Activated naive CD8-positive, alpha-beta T cell treated with anti-CD3 and anti-CD28 coated beads for 36 hours (primary cell): ENCODE measurements around the gene NFAT5. TPM values are rescaled to one million over a fixed set of nuclear protein-coding genes. Genes with fewer than 3 reads are reported as not detected.
"Not testable (repeated sequence)": the region's sequence is repeated elsewhere in the genome, so short reads cannot be mapped to it uniquely, and the experiment has no call there.

Source experiments
- DNase-seq: peaks from one replicate; pipeline ENCODE4 v3.0.0; 2021
- H3K27ac Mint-ChIP-seq: one replicate; pipeline ENCODE4 v1.8.0; 2022; ENCODE audit warnings: mild to moderate bottlenecking, moderate library complexity, mixed read lengths
- H3K27me3 Mint-ChIP-seq: one replicate; pipeline ENCODE4 v1.8.0; 2022; ENCODE audit warnings: mild to moderate bottlenecking, mixed read lengths
- H3K36me3 Mint-ChIP-seq: one replicate; pipeline ENCODE4 v1.8.0; 2021; ENCODE audit warnings: mild to moderate bottlenecking, mixed read lengths
- H3K4me1 Mint-ChIP-seq: one replicate; pipeline ENCODE4 v1.8.0; 2021; ENCODE audit warnings: mixed read lengths
- H3K4me3 Mint-ChIP-seq: one replicate; pipeline ENCODE4 v1.8.0; 2022; ENCODE audit warnings: mild to moderate bottlenecking, moderate library complexity, mixed read lengths
- H3K9me3 Mint-ChIP-seq: one replicate; pipeline ENCODE4 v1.8.0; 2022; ENCODE audit warnings: mixed read lengths
- total RNA-seq, 2 experiments: library from RNA; stranded (reverse); gene quantifications; one replicate each; pipeline ENCODE4 v1.2.3, GENCODE V29; 2021

NFAT5 gene
- total RNA-seq, 2 experiments from 2014 or later = 26.1 to 26.3 TPM

GRCh38 chr16:69538808-69539207 is 27.0 kb upstream of the NFAT5 start:
- peaks cover 24% of the 10 kb centered on the region for H3K4me1 Mint-ChIP-seq
- H3K27ac Mint-ChIP-seq = no peak overlapping the region
- H3K4me3 Mint-ChIP-seq = no peak overlapping the region
- no peaks in the 10 kb centered on the region for H3K36me3 Mint-ChIP-seq
- DNase-seq = no peak
- H3K27me3 Mint-ChIP-seq = peaks cover 5% of the 10 kb centered on the region
- H3K9me3 Mint-ChIP-seq = no peaks in the 10 kb centered on the region

- H3K9me3 Mint-ChIP-seq = no peaks in the 10 kb centered on the region
- no peaks in the 10 kb centered on the region for H3K36me3 Mint-ChIP-seq
- no peaks in the 10 kb centered on the region for H3K27me3 Mint-ChIP-seq
- H3K4me1 Mint-ChIP-seq = peaks cover 7% of the 10 kb centered on the region
- no peak overlapping the region for H3K4me3 Mint-ChIP-seq
- DNase-seq = no peak
- no peak overlapping the region for H3K27ac Mint-ChIP-seq
Observed at GRCh38 chr16:69542974-69543373, 22.8 kb upstream of the NFAT5 start.

GRCh38 chr16:69544088-69544487 is 21.7 kb upstream of the NFAT5 start:
- H3K4me3 Mint-ChIP-seq = no peak overlapping the region

GRCh38 chr16:69546663-69547062 is 19.1 kb upstream of the NFAT5 start:
- DNase-seq, H3K4me1 Mint-ChIP-seq, H3K4me3 Mint-ChIP-seq, H3K9me3 Mint-ChIP-seq, H3K27me3 Mint-ChIP-seq, H3K27ac Mint-ChIP-seq, H3K36me3 Mint-ChIP-seq: not testable (repeated sequence)

More at GRCh38 chr16:69544088-69544487, 21.7 kb upstream of the NFAT5 start:
- Mint-ChIP-seq H3K36me3 (no peaks in the 10 kb centered on the region), H3K4me1 (peaks cover 7% of the 10 kb centered on the region), H3K9me3 (no peaks in the 10 kb centered on the region), H3K27me3 (no peaks in the 10 kb centered on the region), H3K27ac (no peak overlapping the region)
- no peak for DNase-seq

GRCh38 chr16:69553332-69553731 is 12.4 kb upstream of the NFAT5 start:
- H3K4me1 Mint-ChIP-seq = peaks cover 20% of the 10 kb centered on the region
- no peak overlapping the region for H3K27ac Mint-ChIP-seq
- no peak overlapping the region for H3K4me3 Mint-ChIP-seq
- peaks cover 8% of the 10 kb centered on the region for H3K36me3 Mint-ChIP-seq
- no peak for DNase-seq
- H3K9me3 Mint-ChIP-seq = peaks cover 5% of the 10 kb centered on the region
- peaks cover 3% of the 10 kb centered on the region for H3K27me3 Mint-ChIP-seq

- Mint-ChIP-seq H3K27ac (no peak overlapping the region), H3K27me3 (peaks cover 3% of the 10 kb centered on the region), H3K4me3 (no peak overlapping the region), H3K36me3 (peaks cover 9% of the 10 kb centered on the region), H3K9me3 (peaks cover 5% of the 10 kb centered on the region), H3K4me1 (peaks cover 24% of the 10 kb centered on the region)
- DNase-seq = no peak
Observed at GRCh38 chr16:69554495-69554894, 11.3 kb upstream of the NFAT5 start.

- Mint-ChIP-seq H3K4me3 (peak overlapping the region; percentile 49), H3K4me1 (peaks cover 28% of the 10 kb centered on the region), H3K36me3 (peaks cover 9% of the 10 kb centered on the region), H3K27ac (no peak overlapping the region), H3K9me3 (peaks cover 5% of the 10 kb centered on the region), H3K27me3 (peaks cover 3% of the 10 kb centered on the region)
- DNase-seq = no peak
Observed at GRCh38 chr16:69555437-69555836, 10.3 kb upstream of the NFAT5 start.

GRCh38 chr16:69555867-69556266 is 9.9 kb upstream of the NFAT5 start:
- peaks cover 5% of the 10 kb centered on the region for H3K9me3 Mint-ChIP-seq
- peaks cover 9% of the 10 kb centered on the region for H3K36me3 Mint-ChIP-seq
- DNase-seq = no peak
- H3K27ac Mint-ChIP-seq = no peak overlapping the region
- peaks cover 3% of the 10 kb centered on the region for H3K27me3 Mint-ChIP-seq
- H3K4me1 Mint-ChIP-seq = peaks cover 32% of the 10 kb centered on the region
- no peak overlapping the region for H3K4me3 Mint-ChIP-seq

GRCh38 chr16:69559164-69559563 is 6.6 kb upstream of the NFAT5 start:
- H3K27ac Mint-ChIP-seq = no peak overlapping the region
- DNase-seq = no peak
- peaks cover 3% of the 10 kb centered on the region for H3K9me3 Mint-ChIP-seq
- peaks cover 49% of the 10 kb centered on the region for H3K4me1 Mint-ChIP-seq
- H3K4me3 Mint-ChIP-seq = no peak overlapping the region
- peaks cover 10% of the 10 kb centered on the region for H3K36me3 Mint-ChIP-seq
- H3K27me3 Mint-ChIP-seq = no peaks in the 10 kb centered on the region

GRCh38 chr16:69561367-69561766 is 4.4 kb upstream of the NFAT5 start:
- not testable (repeated sequence) for H3K27me3 Mint-ChIP-seq, H3K4me3 Mint-ChIP-seq, DNase-seq, H3K27ac Mint-ChIP-seq, H3K9me3 Mint-ChIP-seq
- Mint-ChIP-seq H3K36me3 (peaks cover 17% of the 10 kb centered on the region), H3K4me1 (peaks cover 41% of the 10 kb centered on the region)

GRCh38 chr16:69561901-69562300 is 3.9 kb upstream of the NFAT5 start:
- no peak overlapping the region for H3K4me3 Mint-ChIP-seq
- peak overlapping the region; percentile 42 for H3K27ac Mint-ChIP-seq
- peaks cover 17% of the 10 kb centered on the region for H3K36me3 Mint-ChIP-seq
- no peaks in the 10 kb centered on the region for H3K27me3 Mint-ChIP-seq
- peaks cover 3% of the 10 kb centered on the region for H3K9me3 Mint-ChIP-seq
- DNase-seq = no peak
- peaks cover 41% of the 10 kb centered on the region for H3K4me1 Mint-ChIP-seq

- Mint-ChIP-seq H3K9me3 (no peaks in the 10 kb centered on the region), H3K36me3 (peaks cover 21% of the 10 kb centered on the region), H3K27me3 (no peaks in the 10 kb centered on the region), H3K4me1 (peaks cover 45% of the 10 kb centered on the region), H3K4me3 (no peak overlapping the region), H3K27ac (peak overlapping the region; percentile 52)
- no peak for DNase-seq
Observed at GRCh38 chr16:69562813-69563212, 3.0 kb upstream of the NFAT5 start.

GRCh38 chr16:69563605-69564580 is 1.9 kb upstream of the NFAT5 start:
- Mint-ChIP-seq H3K4me3 (peak overlapping the region; percentile 96), H3K4me1 (peaks cover 45% of the 10 kb centered on the region), H3K9me3 (no peaks in the 10 kb centered on the region), H3K27me3 (no peaks in the 10 kb centered on the region), H3K36me3 (peaks cover 24% of the 10 kb centered on the region), H3K27ac (peak overlapping the region; percentile 98)
- DNase-seq = peak; percentile 77

- Mint-ChIP-seq H3K27me3 (no peaks in the 10 kb centered on the region), H3K36me3 (peaks cover 30% of the 10 kb centered on the region), H3K9me3 (no peaks in the 10 kb centered on the region), H3K27ac (peak overlapping the region; percentile 98), H3K4me1 (peaks cover 54% of the 10 kb centered on the region), H3K4me3 (peak overlapping the region; percentile 96)
- no peak for DNase-seq
Observed at GRCh38 chr16:69564845-69565670, 708 bp upstream of the NFAT5 start.
